H1 (cell line): ENCODE results near the gene RPL13A. TPM values are rescaled to one million over a fixed set of nuclear protein-coding genes. Genes with fewer than 3 reads are reported as not detected.
A peak's percentile ranks its signal among the peaks of the same experiment; 100 is the strongest.

Experiments used
- CTCF ChIA-PET: fragments of 300-600 bp; sonication (Branson Sonifier 250); formaldehyde crosslinking; loops from one replicate; lab custom pipeline; 2021; ENCODE audit not compliant: partially characterized antibody; lab: Charles Lee
- POLR2A ChIA-PET: fragments of 300-600 bp; sonication (Branson Sonifier 250); formaldehyde crosslinking; loops from one replicate; lab custom pipeline; 2021; ENCODE audit warnings: inconsistent platforms; ENCODE audit not compliant: partially characterized antibody; lab: Charles Lee
- DNase-seq, 2 experiments: peaks; one replicate each; pipeline versions ENCODE4 v3.0.0 to v3.0.0-alpha.2; 2010 to 2022; ENCODE audit warnings: low spot score in 2 of 2, low read depth in 1 of 2, mixed read lengths in 1 of 2
- FAIRE-seq: peaks from 2 replicates; lab custom pipeline; 2011; peaks lifted over from hg19 to GRCh38; lab: Jason Lieb, UNC
- H2AFZ ChIP-seq: 2 replicates; pipeline ENCODE4 v1.8.1; 2012; ENCODE audit warnings: low read length, inconsistent platforms
- H2AK5ac ChIP-seq: 2 replicates; pipeline ENCODE4 v1.6.1; 2013; ENCODE audit warnings: low read depth, low read length
- H2BK120ac ChIP-seq: replicated peaks from 2 replicates; pipeline ENCODE3; 2013; ENCODE audit warnings: low read depth, low read length, inconsistent platforms
- H2BK12ac ChIP-seq: 2 replicates; pipeline ENCODE4 v1.6.1; 2013; ENCODE audit warnings: low read depth, low read length
- H2BK15ac ChIP-seq: 2 replicates; pipeline ENCODE4 v1.6.1; 2013; ENCODE audit warnings: low read length
- H2BK20ac ChIP-seq: 2 replicates; pipeline ENCODE4 v1.6.1; 2013; ENCODE audit warnings: low read length
- H2BK5ac ChIP-seq: 2 replicates; pipeline ENCODE4 v1.6.1; 2013; ENCODE audit warnings: low read depth, low read length
- H3K14ac ChIP-seq: 2 replicates; pipeline ENCODE4 v1.6.1; 2013; ENCODE audit warnings: inconsistent platforms; ENCODE audit not compliant: insufficient read length
- H3K18ac ChIP-seq: 2 replicates; pipeline ENCODE4 v1.6.1; 2013; ENCODE audit warnings: low read length; ENCODE audit errors: extremely low read depth
- H3K23ac ChIP-seq: 2 replicates; pipeline ENCODE4 v1.6.1; 2013; ENCODE audit warnings: inconsistent platforms; ENCODE audit not compliant: insufficient read length
- H3K23me2 ChIP-seq: 2 replicates; pipeline ENCODE4 v1.6.1; 2013; ENCODE audit warnings: low read depth, low read length
- H3K27ac ChIP-seq: 2 replicates; pipeline ENCODE4 v1.6.1; 2011; ENCODE audit warnings: low read depth, low read length, inconsistent platforms
- H3K27me3 ChIP-seq, 4 experiments: replicated peaks in 1 of 4; 1 replicate in 1 of 4; 2 replicates in 3 of 4; pipeline versions ENCODE4 v1.6.1 to v1.8.1; 2011 to 2013; ENCODE audit warnings: low read length in 3 of 4, mild to moderate bottlenecking in 3 of 4, inconsistent platforms in 2 of 4, mixed read lengths in 2 of 4, moderate library complexity in 1 of 4; ENCODE audit not compliant: control insufficient read depth in 3 of 4, insufficient read depth in 3 of 4; ENCODE audit errors: extremely low read depth in 1 of 4
- H3K36me3 ChIP-seq, 4 experiments: 2 replicates each; pipeline versions ENCODE4 v1.6.1 to v1.8.1; 2011 to 2013; ENCODE audit warnings: mild to moderate bottlenecking in 4 of 4, low read length in 3 of 4, moderate library complexity in 2 of 4, control low read depth in 1 of 4, inconsistent platforms in 1 of 4; ENCODE audit not compliant: insufficient read depth in 4 of 4, control insufficient read depth in 2 of 4
- H3K4ac ChIP-seq: replicated peaks from 2 replicates; pipeline ENCODE3; 2013; ENCODE audit warnings: low read length, low read depth, mixed read lengths, inconsistent platforms; ENCODE audit not compliant: insufficient read length
- H3K4me1 ChIP-seq, 4 experiments: replicated peaks in 1 of 4; 1 replicate in 1 of 4; 2 replicates in 3 of 4; pipeline versions ENCODE4 v1.6.1 to v1.8.1; 2011 to 2013; ENCODE audit warnings: low read length in 3 of 4, inconsistent platforms in 2 of 4, mixed read lengths in 1 of 4; ENCODE audit not compliant: insufficient read depth in 4 of 4, control insufficient read depth in 3 of 4
- H3K4me2 ChIP-seq, 2 experiments: 2 replicates each; pipeline versions ENCODE4 v1.6.1 to v1.8.1; 2011 to 2013; ENCODE audit warnings: low read depth in 2 of 2, low read length in 2 of 2, control low read depth in 1 of 2, inconsistent platforms in 1 of 2, mild to moderate bottlenecking in 1 of 2; ENCODE audit not compliant: insufficient read depth in 1 of 2
- H3K4me3 ChIP-seq, 4 experiments: fragments of 200-600, 300-600 bp in 1 of 4; sonication (generic), shearing (Covaris generic), sonication (Bioruptor Twin) in 1 of 4; 2 replicates each; pipeline versions ENCODE4 v1.5.1 to v1.8.1; 2011 to 2016; ENCODE audit warnings: low read length in 4 of 4, low read depth in 3 of 4, control low read depth in 2 of 4, inconsistent platforms in 2 of 4, mild to moderate bottlenecking in 2 of 4, mixed read lengths in 1 of 4, moderate library complexity in 1 of 4; ENCODE audit not compliant: insufficient read depth in 2 of 4; ENCODE audit errors: extremely low read depth in 1 of 4
- H3K56ac ChIP-seq: replicated peaks from 2 replicates; pipeline ENCODE3; 2013; ENCODE audit warnings: low read depth, mild to moderate bottlenecking, mixed read lengths, low read length, inconsistent platforms; ENCODE audit not compliant: insufficient read length
- H3K79me1 ChIP-seq: 2 replicates; pipeline ENCODE4 v1.6.1; 2013; ENCODE audit warnings: low read depth, low read length, control low read depth
- H3K79me2 ChIP-seq, 2 experiments: 2 replicates each; pipeline versions ENCODE4 v1.6.1 to v1.8.1; 2012 to 2013; ENCODE audit warnings: low read length in 2 of 2, mild to moderate bottlenecking in 2 of 2, inconsistent platforms in 1 of 2; ENCODE audit not compliant: insufficient read depth in 2 of 2, control insufficient read depth in 1 of 2
- H3K9ac ChIP-seq, 4 experiments: replicated peaks in 1 of 4; 1 replicate in 1 of 4; 2 replicates in 3 of 4; pipeline versions ENCODE4 v1.6.1 to v1.8.1; 2011 to 2013; ENCODE audit warnings: low read depth in 3 of 4, low read length in 3 of 4, control low read depth in 2 of 4, mild to moderate bottlenecking in 2 of 4, moderate library complexity in 2 of 4, inconsistent platforms in 1 of 4; ENCODE audit errors: extremely low read depth in 1 of 4
- H3K9me3 ChIP-seq, 2 experiments: 2 replicates each; pipeline versions ENCODE4 v1.6.1 to v1.8.1; 2012 to 2013; ENCODE audit warnings: mild to moderate bottlenecking in 2 of 2, moderate library complexity in 2 of 2, control low read depth in 1 of 2, inconsistent platforms in 1 of 2, low read depth in 1 of 2, low read length in 1 of 2, mixed read lengths in 1 of 2; ENCODE audit not compliant: insufficient read depth in 2 of 2
- H4K20me1 ChIP-seq, 2 experiments: replicated peaks in 1 of 2; 2 replicates each; pipeline versions ENCODE3 to v1.8.1; 2011 to 2013; ENCODE audit warnings: inconsistent platforms in 2 of 2, low read length in 2 of 2, mild to moderate bottlenecking in 1 of 2; ENCODE audit not compliant: insufficient read depth in 2 of 2, control insufficient read depth in 1 of 2
- H4K5ac ChIP-seq: 2 replicates; pipeline ENCODE4 v1.6.1; 2013; ENCODE audit warnings: low read length, low read depth, mixed read lengths, inconsistent platforms; ENCODE audit not compliant: insufficient read length
- H4K8ac ChIP-seq: 2 replicates; pipeline ENCODE4 v1.8.0; 2013; ENCODE audit warnings: mild to moderate bottlenecking, moderate library complexity, low read length, inconsistent platforms; ENCODE audit not compliant: insufficient read depth; ENCODE audit errors: extremely low read depth
- H4K91ac ChIP-seq: replicated peaks from 2 replicates; pipeline ENCODE3; 2013; ENCODE audit warnings: low read length, mixed read lengths, inconsistent platforms; ENCODE audit not compliant: insufficient read length
- ASH2L ChIP-seq: fragments of 200-600, 300-600 bp; sonication (generic); IDR thresholded peaks from one replicate; pipeline ENCODE4 v1.7.1; 2017; ENCODE audit warnings: low read length
- ATF2 ChIP-seq: IDR thresholded peaks from 2 replicates; pipeline ENCODE4 v1.6.1; 2012; ENCODE audit warnings: low read length, inconsistent platforms
- CBX8 ChIP-seq: fragments of 300-800, 300-1000 bp; sonication (generic); IDR thresholded peaks from 2 replicates; pipeline ENCODE4 v1.7.1; 2016; ENCODE audit warnings: low read depth, low read length, borderline replicate concordance
- HDAC6 ChIP-seq: IDR thresholded peaks from one replicate; pipeline ENCODE4 v1.7.1; 2012; ENCODE audit warnings: low read depth, mild to moderate bottlenecking, inconsistent platforms, low read length, moderate library complexity
- KDM1A ChIP-seq: fragments of 200-600, 300-600 bp; sonication (generic); IDR thresholded peaks from 2 replicates; pipeline ENCODE4 v1.7.1; 2016; ENCODE audit warnings: mild to moderate bottlenecking, low read length, borderline replicate concordance
- KDM4A ChIP-seq: IDR thresholded peaks from one replicate; pipeline ENCODE4 v1.7.1; 2012; ENCODE audit warnings: low read depth, mild to moderate bottlenecking, moderate library complexity, low read length, inconsistent platforms; ENCODE audit not compliant: severe bottlenecking
- MAX ChIP-seq: IDR thresholded peaks from 2 replicates; pipeline ENCODE4 v1.6.1; 2012; ENCODE audit warnings: inconsistent platforms
- SIX5 ChIP-seq: IDR thresholded peaks from 2 replicates; pipeline ENCODE4 v1.6.1; 2011; ENCODE audit warnings: mild to moderate bottlenecking, low read depth, low read length
- SP1 ChIP-seq: IDR thresholded peaks from 2 replicates; pipeline ENCODE4 v1.6.1; 2011; ENCODE audit warnings: low read depth, low read length
- SP4 ChIP-seq: IDR thresholded peaks from 2 replicates; pipeline ENCODE4 v1.6.1; 2012; ENCODE audit warnings: low read length, inconsistent platforms
- TAF1 ChIP-seq: IDR thresholded peaks from 2 replicates; pipeline ENCODE4 v1.6.1; 2011; ENCODE audit warnings: mild to moderate bottlenecking, low read depth, low read length
- YY1 ChIP-seq: IDR thresholded peaks from 2 replicates; pipeline ENCODE4 v1.6.1; 2011; ENCODE audit warnings: low read depth, mild to moderate bottlenecking, low read length
- WGBS, 2 experiments: shearing (Covaris generic) in 1 of 2; methylation state at CpG; one replicate each; pipeline versions ENCODE4 v1.1.6 to v1.1.7; 2013 to 2015; ENCODE audit warnings: low lambda C conversion rate in 2 of 2, mixed read lengths in 2 of 2, inconsistent platforms in 1 of 2, low coverage in 1 of 2, missing lambda C conversion rate in 1 of 2; ENCODE audit not compliant: insufficient replicate concordance in 2 of 2, insufficient coverage in 1 of 2, insufficient read length in 1 of 2; ENCODE audit errors: extremely low coverage in 1 of 2, missing lambda C conversion rate in 1 of 2; 5-methylcytosine and 5-hydroxymethylcytosine counted together
- polyA plus RNA-seq, 7 experiments: library from polyadenylated mRNA; depleted of rRNA in 3 of 7; stranded (reverse) in 5 of 7; unstranded in 2 of 7; fragments of >200 nt in 5 of 7; fragments of 200-250 nt in 2 of 7; gene quantifications; 1 replicate in 5 of 7; 2 replicates in 1 of 7; 4 replicates in 1 of 7; pipeline versions ENCODE4 v1.2.1 to v1.2.3, GENCODE V29; 2011 to 2013; ENCODE audit warnings: missing spikeins in 2 of 7, mixed read lengths in 2 of 7
- total RNA-seq: library from RNA; stranded (reverse); fragmentation: NEBNext Ultra II Directional; extraction: Animal tissue kit (Norgen Biotek cat#: 25700); gene quantifications from 2 replicates; pipeline ENCODE4 v1.2.1, GENCODE V29; 2021

RPL13A gene
- total and polyA plus RNA-seq, 2 of the 8 experiments (the other 6 are each of a cell fraction or from before 2014, with no cell fraction given): 3,305 to 8,868 TPM

GRCh38 chr19:49439836-49440235, 47.6 kb upstream of the RPL13A start:
- Histone ChIP-seq H3K79me2 (no peaks in the 10 kb centered on the region), H3K36me3 (no peaks in the 10 kb centered on the region), H2BK15ac (no peak overlapping the region), H3K27me3 (peaks cover 25 to 48% (median 43%) of the 10 kb centered on the region in 4 experiments), H3K4me2 (peak overlapping the region in 1 of 2 experiments; percentile 53; a peak in 1 of 4 replicates), H3K14ac (no peak overlapping the region), H3K4me3 (no peak overlapping the region), H2BK120ac (no peak overlapping the region), H3K27ac (no peak overlapping the region), H2AK5ac (no peak overlapping the region; the same call in 1 of the 2 replicates), H3K56ac (no peak overlapping the region), H3K4ac (no peak overlapping the region), H3K23me2 (peaks cover 20% of the 10 kb centered on the region; the same call in 1 of the 2 replicates), H2BK12ac (0 out of 2 replicates have a peak overlapping the region, but pooled peaks have one; percentile 77), H3K9ac (no peak overlapping the region), H3K9me3 (no peaks in the 10 kb centered on the region), H2BK20ac (no peak overlapping the region), H4K20me1 (no peaks in the 10 kb centered on the region), H2BK5ac (no peak overlapping the region), H3K23ac (no peak overlapping the region), H4K91ac (no peak overlapping the region), H4K8ac (no peak overlapping the region), H3K4me1 (peaks cover 0 to 13% (median 8%) of the 10 kb centered on the region in 4 experiments; a peak in 5 of 7 replicates), H2AFZ (no peak overlapping the region), H3K18ac (no peak overlapping the region), H4K5ac (no peak overlapping the region), H3K79me1 (no peaks in the 10 kb centered on the region)
- CTCF ChIA-PET: interaction anchor here (1.1 to 3.3 kb wide), 4 partner anchors 10 to 48 kb away, joined by 4 to 15 read pairs (median 10); partner anchors contain the start of gene PIH1D1
- POLR2A ChIA-PET: interaction anchor here (0.7 to 4.1 kb wide), 3 partner anchors 13 to 88 kb away, joined by 3 to 13 read pairs (median 8); partner anchors contain the start of genes ALDH16A1, GFY, PIH1D1 and RCN3
- WGBS, 2 experiments: 81% methylated on average over 4 of the region's 6 CpGs; no CpG with 5 or more reads in 1 of the 2 experiments
- no peak for DNase-seq
- TF ChIP-seq KDM4A (no peak), SP1 (no peak), SP4 (no peak), SIX5 (no peak), TAF1 (no peak), MAX (no peak), KDM1A (no peak), HDAC6 (no peak), ATF2 (no peak), YY1 (no peak), CBX8 (no peak), ASH2L (no peak)
- FAIRE-seq: no peak
